Activated CD8-positive, alpha-beta memory T cell treated with anti-CD3 and anti-CD28 coated beads, Interleukin-2, amount 50 U/mL, for 4 hours (primary cell): ENCODE data around the gene IRF5.
"Not testable (repeated sequence)": the region's sequence is repeated elsewhere in the genome, so short reads cannot be mapped to it uniquely, and the experiment has no call there.

Experiments
- DNase-seq: peaks from one replicate; pipeline ENCODE4 v3.0.0-alpha.2; 2020

The IRF5 gene

GRCh38 chr7:128906766-128907559 is 30.8 kb upstream of the IRF5 start:
- no peak for DNase-seq

GRCh38 chr7:128908750-128909624 is 28.7 kb upstream of the IRF5 start:
- DNase-seq, result no peak

DNA sequence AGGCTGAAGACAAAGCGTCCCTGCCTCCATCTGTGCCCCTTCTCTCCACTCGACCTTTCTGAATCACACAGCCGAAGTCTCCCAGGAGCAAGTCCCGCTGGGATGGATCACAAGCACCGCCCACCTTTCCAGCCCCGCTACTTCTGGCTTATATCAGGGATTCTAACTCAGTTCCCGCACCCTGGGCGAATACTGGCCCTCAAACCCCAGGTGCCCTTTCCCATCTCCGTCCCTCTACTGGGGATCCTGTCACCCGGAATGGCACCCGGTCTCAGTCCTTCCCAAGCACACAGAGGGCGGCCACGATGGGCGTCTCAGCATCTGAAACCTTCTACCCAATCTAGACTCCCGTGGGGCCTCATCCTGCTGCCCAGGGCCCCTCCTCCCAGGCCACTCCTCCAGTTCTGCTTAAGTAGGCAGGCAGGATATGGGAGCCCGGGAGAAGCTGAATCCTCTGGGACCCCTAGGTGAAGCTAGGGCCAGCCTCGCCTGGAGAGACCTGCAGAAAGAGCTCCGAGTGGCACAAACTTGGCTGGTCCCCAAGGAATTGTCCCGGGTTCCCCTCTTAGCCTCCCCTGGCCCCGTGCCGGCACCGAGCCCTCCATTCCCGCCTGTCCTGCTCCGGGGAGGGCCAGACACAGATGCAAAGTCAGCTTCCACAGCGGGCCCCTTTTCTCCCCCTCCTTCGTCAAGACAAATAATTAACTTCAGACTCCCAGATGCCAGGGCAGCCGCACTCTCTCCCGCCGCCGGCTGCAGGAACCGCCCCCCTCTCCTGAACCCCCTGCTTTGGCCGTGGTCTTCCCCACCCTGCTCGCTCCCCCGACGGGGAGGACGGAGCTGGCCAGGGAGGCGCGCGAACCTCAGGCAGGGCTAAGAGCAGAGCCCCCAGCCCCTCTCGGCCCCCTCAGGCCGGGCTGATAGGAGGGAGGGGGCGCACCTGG is 27.8 kb upstream of the IRF5 start:
- DNase-seq, result no peak

- DNase-seq, result no peak
These were observed 27.2 kb upstream of the IRF5 start, which contains the start of gene KCP for GRCh38 chr7:128910569-128910945. Gene KCP, minus strand, starts transcription at chr7:128910709. Its CDS starts 33 bp downstream, at chr7:128910676.

DNA sequence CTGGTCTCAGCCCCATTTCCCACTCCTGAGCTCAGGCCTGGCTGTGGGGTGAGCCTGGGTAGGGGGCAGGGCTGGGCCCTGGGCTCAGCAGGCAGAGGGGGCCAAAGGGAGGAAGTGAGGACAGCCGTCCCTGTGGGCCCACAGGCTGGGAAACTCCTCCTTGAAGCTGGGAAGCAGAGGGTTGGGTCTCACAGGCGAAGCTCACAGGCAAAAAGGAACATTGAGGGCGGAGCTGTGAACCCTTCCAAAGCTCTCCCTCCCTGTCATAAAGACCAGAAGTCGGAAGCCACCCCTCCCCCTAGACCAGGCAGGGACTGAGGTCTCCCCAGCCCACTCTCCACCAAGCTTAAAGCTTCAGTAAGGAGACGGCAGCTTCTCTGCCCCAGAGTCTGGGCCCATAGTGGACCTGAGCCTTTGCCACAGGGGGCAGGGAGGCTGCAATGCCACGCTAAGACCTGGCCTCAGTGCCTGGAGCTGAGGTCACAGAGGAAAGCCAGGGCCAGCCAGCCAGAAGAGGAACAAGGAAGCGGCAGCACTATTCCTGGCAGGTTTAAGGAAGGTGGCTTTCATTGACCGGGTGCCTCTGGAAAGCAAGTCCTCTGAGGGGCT is 26.2 kb upstream of the IRF5 start:
- no peak for DNase-seq

GRCh38 chr7:128912281-128912680 is 25.4 kb upstream of the IRF5 start:
- no peak for DNase-seq

- not testable (repeated sequence) for DNase-seq
These were observed 24.8 kb upstream of the IRF5 start for GRCh38 chr7:128912709-128913495.

DNA sequence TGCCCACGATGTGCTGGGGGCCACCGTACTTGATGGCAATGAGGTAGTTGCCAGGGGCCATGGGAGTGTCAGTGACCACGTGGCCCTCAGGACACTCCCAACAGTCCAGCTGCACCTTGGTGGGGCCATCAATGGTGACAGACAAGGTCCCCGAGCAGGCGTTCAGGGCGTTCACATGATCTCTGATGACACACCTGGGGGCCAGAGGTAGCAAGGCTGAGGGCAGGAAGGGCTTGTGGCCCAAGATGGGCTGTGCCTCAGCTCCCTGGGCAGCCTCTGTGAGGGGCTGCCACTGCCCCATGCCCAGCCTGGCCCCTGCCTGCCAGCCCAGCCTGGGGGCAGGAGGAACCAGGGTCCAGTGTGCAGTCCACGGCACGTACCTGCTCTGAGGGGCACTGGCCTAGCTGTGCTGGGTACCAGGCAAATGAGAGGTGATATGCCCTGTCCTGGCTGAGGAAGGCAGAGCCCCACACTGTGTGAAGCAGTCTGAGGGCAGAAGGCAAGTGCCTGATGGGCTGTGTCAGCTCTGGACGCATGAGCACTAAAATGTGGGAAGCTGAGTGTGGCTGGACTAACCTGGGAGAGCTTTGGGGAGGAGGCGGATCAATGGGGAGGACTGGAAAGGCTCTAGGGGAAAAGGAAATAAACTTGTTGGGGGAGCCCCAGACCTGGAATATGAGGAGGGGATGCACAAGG is 23.7 kb upstream of the IRF5 start:
- DNase-seq, result no peak

GRCh38 chr7:128914566-128915151 is 23.1 kb upstream of the IRF5 start:
- no peak for DNase-seq

GRCh38 chr7:128915271-128915819 is 22.4 kb upstream of the IRF5 start:
- DNase-seq, result no peak

DNA sequence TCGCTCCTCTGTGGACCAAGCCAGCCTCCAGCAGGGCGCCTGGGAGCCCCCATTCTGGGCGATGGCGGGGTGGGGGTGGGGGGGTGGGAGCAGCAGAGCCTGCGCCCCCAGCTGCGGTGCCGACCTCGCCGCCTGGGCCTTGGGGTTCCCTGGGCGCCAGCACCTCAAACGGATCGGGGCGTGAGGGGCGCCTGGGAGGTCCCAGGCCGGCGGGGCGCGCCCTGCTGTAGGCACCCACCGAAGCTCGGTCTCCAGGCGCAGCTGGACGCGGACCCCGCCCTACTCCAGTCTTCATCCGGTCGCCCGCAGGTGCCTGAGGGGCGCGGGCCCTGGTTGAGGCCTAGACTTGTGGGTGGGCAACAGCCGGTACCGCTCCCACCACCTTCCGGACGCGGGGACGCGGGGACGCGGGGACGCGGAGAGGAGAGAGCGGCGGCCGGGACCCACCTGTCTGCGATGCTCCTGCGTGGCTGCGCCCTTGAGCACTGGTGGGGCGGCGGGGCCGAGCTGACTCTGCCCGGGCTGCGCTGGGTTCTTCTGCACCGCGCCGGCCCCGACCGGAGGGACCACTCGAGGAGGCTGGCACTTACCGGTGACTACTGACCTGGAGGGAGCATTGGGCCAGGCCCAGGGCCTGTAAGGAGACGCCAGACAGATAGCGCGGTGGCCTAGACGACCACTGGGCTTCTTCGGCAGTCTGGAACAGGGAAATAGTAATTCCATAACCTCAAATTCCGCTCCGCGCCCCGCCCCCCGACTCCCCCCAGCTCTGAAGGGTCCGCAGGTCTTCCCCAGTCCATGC is 21.7 kb upstream of the IRF5 start:
- DNase-seq, result no peak

- no peak for DNase-seq
These were observed 21.1 kb upstream of the IRF5 start for GRCh38 chr7:128916643-128916915.

GRCh38 chr7:128917122-128917521 is 20.6 kb upstream of the IRF5 start:
- DNase-seq, result no peak

- no peak for DNase-seq
These were observed 19.6 kb upstream of the IRF5 start for GRCh38 chr7:128918016-128918665.

GRCh38 chr7:128919241-128919640 is 18.5 kb upstream of the IRF5 start:
- no peak for DNase-seq

DNA sequence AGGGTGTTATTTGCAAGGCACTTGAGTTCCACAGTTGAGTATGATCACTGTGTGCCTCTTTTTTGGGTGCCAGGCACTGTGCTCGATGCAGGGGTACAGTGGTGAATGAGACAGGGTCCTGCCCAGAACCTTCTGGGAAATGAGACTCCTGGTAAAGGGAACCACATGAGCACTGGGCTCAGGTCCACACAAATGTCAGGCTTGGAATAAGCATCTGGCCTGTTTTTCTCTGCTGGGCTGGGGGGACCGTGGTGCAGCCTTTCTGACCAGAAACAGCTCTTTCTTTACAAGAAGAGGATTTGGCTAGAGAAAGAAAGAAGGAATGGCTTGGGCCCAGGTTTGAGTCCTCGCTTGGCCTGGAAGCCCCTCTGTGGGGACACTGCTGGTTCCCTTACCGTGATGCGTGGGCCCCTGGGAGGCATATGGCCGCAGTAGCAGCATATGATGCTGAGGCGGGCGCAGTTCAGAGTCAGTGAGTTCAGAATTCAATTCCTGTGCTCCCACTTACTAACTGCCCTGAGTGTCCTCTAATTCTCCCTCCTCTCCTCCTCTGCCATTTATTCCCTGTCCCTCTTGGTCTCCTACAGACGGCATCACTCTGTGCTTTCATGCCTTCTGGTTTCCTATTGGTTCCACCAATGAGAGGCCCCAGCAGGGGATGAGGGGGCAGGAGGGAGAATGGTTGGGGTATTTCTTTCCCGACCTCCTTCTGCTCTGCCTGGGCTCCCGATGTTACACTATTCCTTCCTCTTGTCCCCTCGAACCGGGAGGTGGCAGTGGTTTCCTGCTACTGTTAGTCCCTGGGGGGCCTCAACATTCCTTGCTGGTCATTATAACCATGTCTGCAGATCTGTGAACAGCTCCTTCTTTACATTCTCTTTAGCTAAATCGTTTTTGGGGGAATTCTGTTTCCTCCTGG is 17.6 kb upstream of the IRF5 start:
- no peak for DNase-seq

DNA sequence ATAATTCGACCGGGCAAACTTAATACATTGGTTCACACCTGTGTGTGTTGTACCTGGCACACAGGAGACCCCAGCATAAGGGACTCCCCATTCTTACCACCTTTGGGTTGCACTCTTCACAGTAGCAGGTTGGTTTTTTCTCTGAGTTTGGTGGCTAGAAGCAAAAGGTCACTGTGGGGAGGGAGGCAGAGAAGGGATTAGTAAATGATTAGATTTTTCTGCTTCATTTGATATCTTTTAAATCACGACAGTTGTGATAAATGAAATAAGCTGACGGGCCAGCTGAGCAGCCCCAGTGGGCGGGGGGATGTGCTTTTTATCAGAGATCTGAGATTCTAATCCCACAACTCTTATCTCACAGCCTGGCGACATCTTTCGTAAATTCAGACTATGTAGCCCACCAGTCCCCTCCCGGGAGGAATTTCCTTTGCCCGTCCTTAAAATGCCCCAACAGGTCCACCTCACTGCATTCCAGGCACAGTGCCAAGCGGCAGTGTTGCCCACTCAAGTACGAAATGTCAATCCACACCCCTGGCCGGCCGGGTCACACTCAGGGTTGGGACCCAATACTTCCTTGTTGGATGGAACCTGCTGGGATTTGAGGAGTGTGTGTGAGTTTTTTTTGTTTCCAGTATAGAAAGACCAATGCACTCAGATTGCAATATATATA is 16.7 kb upstream of the IRF5 start:
- no peak for DNase-seq
